Glutamatergic neuron (in vitro differentiated cells): ENCODE measurements around the gene CD44. TPM values are rescaled to one million over a fixed set of nuclear protein-coding genes. Genes with fewer than 3 reads are reported as not detected.

Source experiments
- DNase-seq: peaks from one replicate; pipeline ENCODE4 v3.0.0; 2022
- H3K27ac Mint-ChIP-seq: one replicate; pipeline ENCODE4 v1.8.0; 2020; ENCODE audit warnings: mild to moderate bottlenecking, mixed read lengths, inconsistent platforms; ENCODE audit not compliant: unreplicated experiment
- H3K27me3 Mint-ChIP-seq: one replicate; pipeline ENCODE4 v1.8.0; 2020; ENCODE audit warnings: mild to moderate bottlenecking, moderate library complexity, mixed read lengths, inconsistent platforms; ENCODE audit not compliant: unreplicated experiment
- H3K36me3 Mint-ChIP-seq: one replicate; pipeline ENCODE4 v1.8.0; 2020; ENCODE audit warnings: mild to moderate bottlenecking, mixed read lengths, inconsistent platforms; ENCODE audit not compliant: unreplicated experiment
- H3K4me1 Mint-ChIP-seq: one replicate; pipeline ENCODE4 v1.8.0; 2020; ENCODE audit warnings: mild to moderate bottlenecking, low read depth, mixed read lengths, inconsistent platforms; ENCODE audit not compliant: unreplicated experiment
- H3K4me3 Mint-ChIP-seq: one replicate; pipeline ENCODE4 v1.8.0; 2020; ENCODE audit warnings: mild to moderate bottlenecking, mixed read lengths, inconsistent platforms; ENCODE audit not compliant: unreplicated experiment
- H3K9me3 Mint-ChIP-seq: one replicate; pipeline ENCODE4 v1.8.0; 2020; ENCODE audit warnings: mild to moderate bottlenecking, moderate library complexity, mixed read lengths, inconsistent platforms; ENCODE audit not compliant: unreplicated experiment
- total RNA-seq: library from RNA; stranded (reverse); fragmentation: NEBNext Ultra II Directional; extraction: Animal tissue kit (Norgen Biotek cat#: 25700); gene quantifications from one replicate; pipeline ENCODE4 v1.2.1, GENCODE V29; 2021; ENCODE audit not compliant: unreplicated experiment
- TF ChIP-seq, protein P1 (sequence below): fragments of 200-600 bp; sonication (generic); IDR thresholded peaks from one replicate; pipeline ENCODE4 v1.5.0; 2021; ENCODE audit not compliant: partially characterized antibody, unreplicated experiment

The CD44 gene
- total RNA-seq, 1 donor from 2014 or later: 0.71 TPM

DNA sequence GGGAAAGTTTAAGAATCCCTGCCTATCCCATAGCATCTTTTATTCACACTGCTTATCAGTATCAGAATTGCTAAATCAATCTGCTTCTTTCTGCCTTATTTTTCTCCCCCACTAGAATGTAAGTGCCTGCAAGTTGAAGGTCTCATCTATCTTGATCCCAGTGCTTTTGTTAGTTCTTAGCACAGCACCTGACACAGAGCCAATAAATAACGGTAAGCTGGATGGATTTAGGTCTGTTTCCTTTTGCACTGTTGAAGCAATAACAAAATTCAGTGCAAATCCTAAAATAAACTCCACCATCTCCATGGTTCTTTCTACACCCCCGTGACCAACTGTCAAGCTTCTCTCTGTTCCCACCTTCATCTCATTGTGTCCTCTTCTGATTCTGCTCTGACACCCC lies 36.7 kb upstream of the CD44 start:
- no peaks in the 10 kb centered on the region for H3K27me3 Mint-ChIP-seq
- no peak overlapping the region for H3K27ac Mint-ChIP-seq
- H3K4me1 Mint-ChIP-seq: no peaks in the 10 kb centered on the region
- TF ChIP-seq, protein P1, sequence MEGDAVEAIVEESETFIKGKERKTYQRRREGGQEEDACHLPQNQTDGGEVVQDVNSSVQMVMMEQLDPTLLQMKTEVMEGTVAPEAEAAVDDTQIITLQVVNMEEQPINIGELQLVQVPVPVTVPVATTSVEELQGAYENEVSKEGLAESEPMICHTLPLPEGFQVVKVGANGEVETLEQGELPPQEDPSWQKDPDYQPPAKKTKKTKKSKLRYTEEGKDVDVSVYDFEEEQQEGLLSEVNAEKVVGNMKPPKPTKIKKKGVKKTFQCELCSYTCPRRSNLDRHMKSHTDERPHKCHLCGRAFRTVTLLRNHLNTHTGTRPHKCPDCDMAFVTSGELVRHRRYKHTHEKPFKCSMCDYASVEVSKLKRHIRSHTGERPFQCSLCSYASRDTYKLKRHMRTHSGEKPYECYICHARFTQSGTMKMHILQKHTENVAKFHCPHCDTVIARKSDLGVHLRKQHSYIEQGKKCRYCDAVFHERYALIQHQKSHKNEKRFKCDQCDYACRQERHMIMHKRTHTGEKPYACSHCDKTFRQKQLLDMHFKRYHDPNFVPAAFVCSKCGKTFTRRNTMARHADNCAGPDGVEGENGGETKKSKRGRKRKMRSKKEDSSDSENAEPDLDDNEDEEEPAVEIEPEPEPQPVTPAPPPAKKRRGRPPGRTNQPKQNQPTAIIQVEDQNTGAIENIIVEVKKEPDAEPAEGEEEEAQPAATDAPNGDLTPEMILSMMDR: no peak
- H3K36me3 Mint-ChIP-seq: peaks cover 5% of the 10 kb centered on the region
- DNase-seq: no peak
- no peaks in the 10 kb centered on the region for H3K9me3 Mint-ChIP-seq
- H3K4me3 Mint-ChIP-seq: no peak overlapping the region

DNA sequence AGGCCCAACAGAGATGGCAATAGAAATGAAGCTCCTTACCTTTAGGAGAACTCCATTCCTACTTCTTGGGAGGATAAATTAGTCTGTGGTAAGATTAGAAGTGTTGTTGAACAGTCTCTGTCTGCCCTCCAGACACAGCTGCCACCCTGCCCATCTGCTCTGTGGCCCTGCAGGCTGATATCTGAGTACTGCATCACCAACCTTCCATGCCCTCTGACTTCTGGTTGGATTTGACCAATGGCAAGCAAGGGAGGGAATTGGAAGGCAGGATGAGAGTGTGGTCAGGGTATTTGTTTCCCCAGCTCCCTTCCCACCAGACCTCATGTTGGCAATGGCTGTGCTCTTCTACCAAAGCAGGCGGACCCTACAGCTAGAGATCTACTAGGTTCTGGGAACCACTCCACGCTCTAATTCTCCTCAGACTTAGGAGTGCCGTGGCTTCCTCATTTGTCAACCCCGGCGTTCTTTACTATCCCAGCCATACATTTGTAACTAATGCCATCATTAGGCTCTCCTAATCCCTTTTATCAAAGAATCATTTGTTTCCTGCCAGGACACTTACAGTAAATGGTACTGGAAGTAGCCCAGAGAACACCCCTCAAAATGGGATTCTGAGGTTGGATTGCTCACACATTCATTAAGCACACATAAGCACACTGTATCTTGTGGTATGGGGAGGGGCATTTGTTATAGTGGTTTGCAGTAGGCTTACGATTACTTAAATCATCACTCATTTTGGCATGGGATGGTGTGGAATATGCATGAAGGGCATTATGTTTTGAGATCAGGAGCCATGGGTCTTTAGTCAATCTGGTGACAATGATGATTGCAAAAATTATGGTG lies 35.4 kb upstream of the CD44 start:
- H3K9me3 Mint-ChIP-seq: no peaks in the 10 kb centered on the region
- TF ChIP-seq, protein P1: no peak
- H3K4me3 Mint-ChIP-seq: no peak overlapping the region
- H3K36me3 Mint-ChIP-seq: peaks cover 5% of the 10 kb centered on the region
- no peaks in the 10 kb centered on the region for H3K4me1 Mint-ChIP-seq
- H3K27me3 Mint-ChIP-seq: no peaks in the 10 kb centered on the region
- no peak overlapping the region for H3K27ac Mint-ChIP-seq
- DNase-seq: no peak

DNA sequence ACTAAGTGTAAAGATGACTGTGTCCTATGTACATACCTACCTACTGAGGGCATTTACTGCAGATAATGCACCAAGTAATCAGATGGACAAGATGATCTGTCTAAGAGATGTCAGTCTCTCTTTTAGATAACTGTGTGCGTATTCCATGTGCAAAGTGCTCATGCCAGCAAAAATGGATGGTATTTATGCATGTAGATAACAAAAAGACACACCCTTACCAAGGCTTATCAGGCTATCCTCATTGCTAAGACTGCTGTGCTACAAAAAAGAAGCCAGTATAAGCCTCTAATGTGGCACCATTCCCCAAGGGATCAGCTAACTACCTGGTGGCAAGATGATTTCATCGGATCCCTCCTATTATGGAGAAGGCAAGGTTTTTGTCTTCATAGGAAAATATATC lies 34.3 kb upstream of the CD44 start:
- no peak overlapping the region for H3K4me3 Mint-ChIP-seq
- H3K27ac Mint-ChIP-seq: no peak overlapping the region
- H3K9me3 Mint-ChIP-seq: no peaks in the 10 kb centered on the region
- no peaks in the 10 kb centered on the region for H3K4me1 Mint-ChIP-seq
- TF ChIP-seq, protein P1: no peak
- peaks cover 5% of the 10 kb centered on the region for H3K36me3 Mint-ChIP-seq
- no peak for DNase-seq
- no peaks in the 10 kb centered on the region for H3K27me3 Mint-ChIP-seq

DNA sequence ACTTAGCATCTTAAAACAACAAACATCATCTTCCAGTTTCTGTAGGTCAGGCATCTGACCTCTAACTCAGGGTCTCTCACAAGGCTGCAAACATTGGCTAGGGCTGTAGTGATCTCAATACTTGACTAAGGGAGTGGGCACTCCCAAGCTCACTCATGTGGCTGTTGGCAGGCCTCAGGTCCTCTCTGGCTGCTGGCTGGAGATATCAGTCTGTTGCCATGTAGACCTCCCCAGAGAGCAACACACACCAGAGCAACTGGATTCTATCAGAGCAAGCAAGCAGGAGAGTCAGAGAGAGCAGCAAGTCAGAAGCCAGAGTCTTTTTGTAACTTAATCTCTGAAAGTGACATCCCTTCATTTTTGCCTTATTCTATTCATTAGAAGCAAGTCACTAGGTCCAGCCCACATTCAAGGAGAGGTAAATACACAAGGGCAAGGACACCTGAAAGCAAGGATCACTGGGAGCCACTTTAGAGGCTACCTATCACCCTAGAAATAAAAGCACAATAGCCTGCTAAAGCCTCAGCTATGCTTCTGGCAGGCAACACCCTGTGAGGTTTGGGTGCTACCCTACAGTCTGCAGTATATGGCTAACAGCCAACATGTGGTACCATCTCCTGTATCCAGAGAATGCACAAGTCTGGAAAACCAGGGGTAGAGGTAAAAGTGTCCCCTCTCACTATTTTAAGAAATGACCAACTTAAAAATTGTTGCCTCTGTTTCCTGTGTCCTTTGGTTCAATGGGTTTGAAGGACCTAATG lies 33.5 kb upstream of the CD44 start:
- Mint-ChIP-seq H3K27ac (no peak overlapping the region), H3K9me3 (no peaks in the 10 kb centered on the region), H3K4me1 (no peaks in the 10 kb centered on the region), H3K4me3 (no peak overlapping the region), H3K27me3 (no peaks in the 10 kb centered on the region), H3K36me3 (peaks cover 5% of the 10 kb centered on the region)
- DNase-seq: no peak
- TF ChIP-seq, protein P1: no peak

DNA sequence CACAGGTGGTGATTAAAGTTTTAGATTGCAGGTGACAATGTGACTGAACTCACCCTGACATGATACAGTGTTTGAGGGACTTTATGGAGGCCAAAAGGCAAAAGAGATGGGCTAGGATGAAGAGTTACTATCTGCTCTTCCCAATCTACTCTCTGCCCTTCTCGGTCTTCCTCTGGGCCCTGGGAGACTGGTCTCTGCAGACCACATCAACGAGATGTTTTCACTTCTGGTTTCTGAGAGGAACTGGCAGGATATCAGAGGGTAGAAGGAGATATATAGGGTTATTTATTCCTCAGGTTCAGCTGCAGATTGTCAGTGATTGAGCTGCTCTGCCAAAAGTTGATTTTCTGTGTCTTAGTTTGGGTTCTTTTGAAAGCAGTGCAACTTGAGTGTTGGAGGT lies 32.4 kb upstream of the CD44 start:
- DNase-seq: no peak
- H3K4me3 Mint-ChIP-seq: no peak overlapping the region
- H3K27me3 Mint-ChIP-seq: no peaks in the 10 kb centered on the region
- TF ChIP-seq, protein P1: no peak
- H3K4me1 Mint-ChIP-seq: no peaks in the 10 kb centered on the region
- H3K9me3 Mint-ChIP-seq: no peaks in the 10 kb centered on the region
- peaks cover 5% of the 10 kb centered on the region for H3K36me3 Mint-ChIP-seq
- H3K27ac Mint-ChIP-seq: no peak overlapping the region
